Ishikawa (cell line): ENCODE measurements around the gene COL6A6.

Source experiments
- CEBPB ChIP-seq: IDR thresholded peaks from 2 replicates; pipeline ENCODE4 v1.6.1; 2012
- CREB1 ChIP-seq: IDR thresholded peaks from 2 replicates; pipeline ENCODE4 v1.6.1; 2012; ENCODE audit warnings: low read depth
- EGR1 ChIP-seq: IDR thresholded peaks from 2 replicates; pipeline ENCODE4 v1.6.1; 2012
- EP300 ChIP-seq: IDR thresholded peaks from 2 replicates; pipeline ENCODE4 v1.6.1; 2012; ENCODE audit warnings: borderline replicate concordance
- FOXM1 ChIP-seq: IDR thresholded peaks from 2 replicates; pipeline ENCODE4 v1.6.1; 2012; ENCODE audit warnings: low read depth, borderline replicate concordance
- NFIC ChIP-seq: IDR thresholded peaks from 2 replicates; pipeline ENCODE4 v1.6.1; 2012
- RAD21 ChIP-seq: IDR thresholded peaks from 2 replicates; pipeline ENCODE4 v1.6.1; 2012; ENCODE audit warnings: low read depth
- TAF1 ChIP-seq: IDR thresholded peaks from 2 replicates; pipeline ENCODE4 v1.6.1; 2012; ENCODE audit warnings: low read depth, mild to moderate bottlenecking
- TCF12 ChIP-seq: IDR thresholded peaks from 2 replicates; pipeline ENCODE4 v1.6.1; 2012; ENCODE audit warnings: low read depth
- TEAD4 ChIP-seq: IDR thresholded peaks from 2 replicates; pipeline ENCODE4 v1.6.1; 2012
- USF1 ChIP-seq: IDR thresholded peaks from 2 replicates; pipeline ENCODE4 v1.6.1; 2012
- YY1 ChIP-seq: IDR thresholded peaks from 2 replicates; pipeline ENCODE4 v1.6.1; 2012; ENCODE audit warnings: low read depth
- ZBTB7A ChIP-seq: IDR thresholded peaks from 2 replicates; pipeline ENCODE4 v1.6.1; 2012; ENCODE audit warnings: low read depth
- TF ChIP-seq, protein P1 (sequence below): IDR thresholded peaks from 2 replicates; pipeline ENCODE4 v1.6.1; 2012
- TF ChIP-seq, protein P2 (sequence below): IDR thresholded peaks from 2 replicates; pipeline ENCODE4 v1.6.1; 2012; ENCODE audit warnings: low read depth, mild to moderate bottlenecking

COL6A6 gene

DNA sequence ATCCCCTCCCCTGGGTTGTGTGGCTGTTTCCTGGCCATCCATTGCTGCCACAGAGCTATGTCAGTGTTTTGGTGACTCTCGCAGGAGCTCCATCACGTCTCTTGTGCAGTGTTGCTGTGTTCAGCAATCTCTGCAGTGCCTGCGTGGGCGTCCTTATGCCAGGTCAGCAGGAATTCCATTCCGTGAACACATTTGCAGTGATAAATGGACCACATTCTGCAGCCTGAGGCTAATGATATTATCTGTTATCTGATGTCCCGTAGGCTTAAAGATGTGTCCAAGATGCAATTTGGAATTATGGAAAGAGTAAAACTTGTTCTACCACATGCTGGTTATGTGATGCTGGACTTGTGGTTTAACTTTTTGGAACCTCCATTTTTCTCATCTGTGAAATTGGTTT lies 25.5 kb upstream of the COL6A6 start:
- TF ChIP-seq RAD21: no peak
- TF ChIP-seq CEBPB: no peak
- no peak for TF ChIP-seq EP300
- no peak for TF ChIP-seq TCF12
- no peak for TF ChIP-seq FOXM1
- no peak for TF ChIP-seq TEAD4
- no peak for TF ChIP-seq CREB1
- TF ChIP-seq TAF1: no peak
- TF ChIP-seq YY1: no peak
- no peak for TF ChIP-seq USF1
- no peak for TF ChIP-seq NFIC
- no peak for TF ChIP-seq ZBTB7A
- no peak for TF ChIP-seq EGR1
- TF ChIP-seq, protein P1, sequence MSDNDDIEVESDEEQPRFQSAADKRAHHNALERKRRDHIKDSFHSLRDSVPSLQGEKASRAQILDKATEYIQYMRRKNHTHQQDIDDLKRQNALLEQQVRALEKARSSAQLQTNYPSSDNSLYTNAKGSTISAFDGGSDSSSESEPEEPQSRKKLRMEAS: no peak
- TF ChIP-seq, protein P2, sequence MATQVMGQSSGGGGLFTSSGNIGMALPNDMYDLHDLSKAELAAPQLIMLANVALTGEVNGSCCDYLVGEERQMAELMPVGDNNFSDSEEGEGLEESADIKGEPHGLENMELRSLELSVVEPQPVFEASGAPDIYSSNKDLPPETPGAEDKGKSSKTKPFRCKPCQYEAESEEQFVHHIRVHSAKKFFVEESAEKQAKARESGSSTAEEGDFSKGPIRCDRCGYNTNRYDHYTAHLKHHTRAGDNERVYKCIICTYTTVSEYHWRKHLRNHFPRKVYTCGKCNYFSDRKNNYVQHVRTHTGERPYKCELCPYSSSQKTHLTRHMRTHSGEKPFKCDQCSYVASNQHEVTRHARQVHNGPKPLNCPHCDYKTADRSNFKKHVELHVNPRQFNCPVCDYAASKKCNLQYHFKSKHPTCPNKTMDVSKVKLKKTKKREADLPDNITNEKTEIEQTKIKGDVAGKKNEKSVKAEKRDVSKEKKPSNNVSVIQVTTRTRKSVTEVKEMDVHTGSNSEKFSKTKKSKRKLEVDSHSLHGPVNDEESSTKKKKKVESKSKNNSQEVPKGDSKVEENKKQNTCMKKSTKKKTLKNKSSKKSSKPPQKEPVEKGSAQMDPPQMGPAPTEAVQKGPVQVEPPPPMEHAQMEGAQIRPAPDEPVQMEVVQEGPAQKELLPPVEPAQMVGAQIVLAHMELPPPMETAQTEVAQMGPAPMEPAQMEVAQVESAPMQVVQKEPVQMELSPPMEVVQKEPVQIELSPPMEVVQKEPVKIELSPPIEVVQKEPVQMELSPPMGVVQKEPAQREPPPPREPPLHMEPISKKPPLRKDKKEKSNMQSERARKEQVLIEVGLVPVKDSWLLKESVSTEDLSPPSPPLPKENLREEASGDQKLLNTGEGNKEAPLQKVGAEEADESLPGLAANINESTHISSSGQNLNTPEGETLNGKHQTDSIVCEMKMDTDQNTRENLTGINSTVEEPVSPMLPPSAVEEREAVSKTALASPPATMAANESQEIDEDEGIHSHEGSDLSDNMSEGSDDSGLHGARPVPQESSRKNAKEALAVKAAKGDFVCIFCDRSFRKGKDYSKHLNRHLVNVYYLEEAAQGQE: no peak

GRCh38 chr3:130504701-130505100 lies 12.3 kb upstream of the COL6A6 start:
- no peak for TF ChIP-seq FOXM1
- no peak for TF ChIP-seq TEAD4
- TF ChIP-seq NFIC: no peak
- TF ChIP-seq, protein P1: no peak
- no peak for TF ChIP-seq USF1
- TF ChIP-seq, protein P2: no peak
- TF ChIP-seq ZBTB7A: no peak
- no peak for TF ChIP-seq TAF1
- TF ChIP-seq YY1: no peak
- no peak for TF ChIP-seq EP300
- no peak for TF ChIP-seq CREB1
- TF ChIP-seq TCF12: no peak
- no peak for TF ChIP-seq RAD21
- no peak for TF ChIP-seq EGR1

DNA sequence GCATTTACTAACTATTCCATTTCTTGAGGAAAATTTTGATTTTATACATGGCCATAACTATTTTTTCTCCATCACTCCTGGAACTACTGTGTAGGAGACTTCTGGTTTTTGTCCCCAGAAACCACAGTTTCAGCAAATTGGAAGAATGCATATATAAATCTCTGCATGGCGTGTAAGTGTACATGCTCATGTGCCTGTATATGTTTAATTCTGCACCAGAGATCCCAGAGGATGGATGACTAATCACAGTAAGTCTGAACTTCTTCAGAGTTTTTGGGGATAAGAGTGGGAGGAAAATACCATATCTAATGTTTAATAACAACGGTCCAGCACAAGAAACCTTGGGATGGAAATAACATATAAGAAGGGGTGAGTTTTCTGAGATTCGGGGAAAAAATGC lies 10.9 kb upstream of the COL6A6 start:
- TF ChIP-seq NFIC: no peak
- no peak for TF ChIP-seq USF1
- TF ChIP-seq FOXM1: no peak
- no peak for TF ChIP-seq TAF1

GRCh38 chr3:130507746-130508145 lies 9.2 kb upstream of the COL6A6 start:
- TF ChIP-seq EGR1: no peak
- TF ChIP-seq TAF1: no peak
- no peak for TF ChIP-seq USF1
- TF ChIP-seq YY1: no peak
- TF ChIP-seq, protein P1: no peak
- TF ChIP-seq, protein P2: no peak
- no peak for TF ChIP-seq TCF12
- TF ChIP-seq EP300: no peak
- no peak for TF ChIP-seq TEAD4
- no peak for TF ChIP-seq CEBPB
- TF ChIP-seq ZBTB7A: no peak
- TF ChIP-seq RAD21: no peak
- TF ChIP-seq FOXM1: no peak
- no peak for TF ChIP-seq NFIC
- TF ChIP-seq CREB1: no peak
